GM21619 (cell line): ENCODE data around the gene ATAD1.
"Not testable (repeated sequence)": the region's sequence is repeated elsewhere in the genome, so short reads cannot be mapped to it uniquely, and the experiment has no call there.

Experiments used
- ATAC-seq: cut with Tn5 transposase; IDR thresholded peaks from one replicate; pipeline ENCODE4 v1.9.1; 2021; ENCODE audit not compliant: unreplicated experiment

Gene ATAD1

GRCh38 chr10:87804939-87805569, 13.0 kb downstream of the ATAD1 start:
- no peak for ATAC-seq

DNA sequence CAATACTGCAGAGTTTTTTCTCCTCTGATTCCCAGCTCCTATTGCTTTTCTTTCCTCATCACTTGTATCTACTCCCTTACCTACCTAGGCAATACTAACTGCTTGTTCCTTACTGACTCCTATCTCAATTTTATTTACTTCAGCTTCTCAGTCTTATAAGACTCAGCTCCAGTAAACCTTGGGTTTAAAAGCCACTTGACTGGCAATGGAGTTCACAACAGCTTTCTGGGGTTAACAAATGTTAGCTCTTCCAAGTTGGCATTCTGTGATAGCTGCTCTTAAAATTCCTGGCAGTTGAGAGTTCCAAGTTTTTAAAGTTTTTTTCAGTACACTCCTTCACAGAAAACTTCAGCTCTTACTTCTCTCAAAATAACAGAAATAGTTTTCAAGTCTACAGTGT, 14.2 kb downstream of the ATAD1 start:
- ATAC-seq: no peak

GRCh38 chr10:87803328-87803727, 14.7 kb downstream of the ATAD1 start:
- ATAC-seq: no peak

DNA sequence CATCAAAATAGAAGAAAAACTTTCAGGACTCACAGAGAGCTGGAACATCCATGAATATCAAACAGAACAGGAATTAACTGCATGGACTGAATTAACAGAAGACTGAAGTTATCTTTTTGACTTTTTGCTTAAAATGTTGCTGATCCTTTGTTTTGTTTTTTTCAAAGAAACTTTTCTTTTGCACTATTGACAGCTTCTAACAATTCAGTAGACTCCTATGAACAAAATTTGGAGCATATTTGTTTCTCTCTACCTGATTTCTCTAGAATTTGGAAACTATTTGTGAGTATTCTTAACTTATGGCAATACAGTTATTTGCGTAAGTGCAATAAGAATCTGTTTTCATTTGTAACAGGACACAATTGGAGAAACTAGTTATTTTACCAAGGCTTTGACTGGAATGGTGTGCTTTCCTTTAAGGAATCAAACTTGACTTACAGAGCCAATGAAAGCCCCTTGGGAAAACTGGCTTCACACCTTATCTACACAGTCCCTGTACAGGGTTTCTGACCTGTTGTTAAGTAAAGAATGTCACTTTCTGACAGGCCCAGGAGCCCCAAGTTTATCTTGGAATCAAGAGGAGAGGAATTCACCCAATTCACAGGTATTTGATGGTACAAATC, 16.1 kb downstream of the ATAD1 start:
- not testable (repeated sequence) for ATAC-seq

DNA sequence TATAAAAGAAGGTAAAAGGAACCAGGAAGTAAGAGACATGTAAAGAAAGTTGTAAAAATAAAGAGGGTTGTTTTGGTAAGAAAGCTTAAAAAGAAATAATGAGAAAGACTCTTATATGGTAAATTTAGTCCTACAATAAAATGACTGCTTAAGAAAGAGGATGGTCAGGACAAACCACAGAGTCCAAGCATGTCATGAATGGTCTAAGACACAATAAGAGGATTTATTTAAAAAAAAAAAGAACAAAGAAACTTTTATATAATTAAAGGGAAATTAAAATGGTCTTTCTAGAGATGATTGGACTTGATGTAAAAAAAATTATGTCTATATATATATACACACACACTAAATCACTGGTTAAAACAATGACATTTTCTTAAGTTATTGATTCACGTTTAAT, 18.2 kb downstream of the ATAD1 start:
- no peak for ATAC-seq

DNA sequence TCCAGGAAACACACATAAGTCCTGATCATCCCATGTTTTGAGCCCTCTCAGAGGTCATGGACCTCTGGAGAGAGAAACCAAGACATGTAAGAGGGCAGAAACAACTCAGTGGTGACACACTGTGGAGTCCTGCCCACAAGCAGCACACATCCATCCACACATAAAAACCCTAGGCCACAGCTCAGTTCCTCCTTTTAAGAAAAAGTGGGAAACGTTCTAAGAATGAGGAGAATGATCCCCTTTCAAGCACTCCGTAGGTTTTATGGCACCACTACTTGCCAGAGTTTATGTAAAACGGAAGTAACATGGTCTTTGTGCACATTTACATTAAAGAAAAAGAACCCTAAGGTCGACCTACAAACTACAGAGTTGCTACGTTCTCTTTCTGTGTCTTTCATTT, 19.9 kb downstream of the ATAD1 start:
- ATAC-seq: no peak

- ATAC-seq: no peak
These were observed 23.7 kb downstream of the ATAD1 start for GRCh38 chr10:87794285-87794684.

GRCh38 chr10:87790185-87790584, 27.8 kb downstream of the ATAD1 start:
- no peak for ATAC-seq

- ATAC-seq: no peak
These were observed 31.6 kb downstream of the ATAD1 start for GRCh38 chr10:87786421-87786820.

- ATAC-seq: no peak
These were observed 35.3 kb downstream of the ATAD1 start for GRCh38 chr10:87782721-87783120.

- ATAC-seq: no peak
These were observed 36.5 kb downstream of the ATAD1 start for GRCh38 chr10:87781545-87781944.

DNA sequence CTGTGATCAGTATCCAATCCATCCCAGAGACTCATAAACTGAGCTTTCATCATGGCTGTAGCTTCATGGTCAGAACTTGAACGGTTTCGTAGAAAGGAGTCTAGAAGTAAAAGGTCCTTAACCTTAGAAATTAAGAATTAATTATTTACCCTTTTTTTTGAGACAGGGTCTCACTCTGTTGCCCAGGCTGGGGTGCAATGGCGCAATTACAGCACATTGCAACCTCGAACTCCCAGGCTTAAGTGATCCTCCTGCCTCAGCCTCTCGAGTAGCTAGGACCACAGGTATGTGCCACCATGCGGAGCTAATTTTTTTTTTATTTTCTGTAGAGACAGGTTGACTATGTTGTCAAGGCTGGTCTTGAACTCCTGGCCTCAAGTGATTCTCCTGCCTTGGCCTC, 41.7 kb downstream of the ATAD1 start:
- ATAC-seq: no peak

DNA sequence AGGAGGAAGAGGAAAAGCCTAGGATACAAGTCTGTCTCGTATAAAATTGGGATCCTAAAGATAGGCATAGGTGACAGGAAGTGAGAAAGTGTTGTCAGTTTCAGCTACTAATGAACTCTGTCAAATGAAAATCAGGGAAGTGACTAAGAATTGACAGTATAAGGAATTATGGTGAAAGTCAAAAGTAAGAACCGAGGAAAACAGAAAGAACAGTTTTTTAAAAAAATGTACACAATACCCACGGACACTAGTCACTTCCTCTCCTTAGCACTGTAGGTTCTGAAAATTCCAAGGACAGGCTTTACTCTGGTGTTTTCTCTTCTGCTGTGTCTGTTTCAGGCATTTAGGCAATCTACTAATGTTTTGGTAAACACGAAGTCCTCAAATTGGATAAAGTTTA, 42.3 kb downstream of the ATAD1 start:
- ATAC-seq: no peak

GRCh38 chr10:87771871-87772500, 46.0 kb downstream of the ATAD1 start:
- ATAC-seq: no peak

DNA sequence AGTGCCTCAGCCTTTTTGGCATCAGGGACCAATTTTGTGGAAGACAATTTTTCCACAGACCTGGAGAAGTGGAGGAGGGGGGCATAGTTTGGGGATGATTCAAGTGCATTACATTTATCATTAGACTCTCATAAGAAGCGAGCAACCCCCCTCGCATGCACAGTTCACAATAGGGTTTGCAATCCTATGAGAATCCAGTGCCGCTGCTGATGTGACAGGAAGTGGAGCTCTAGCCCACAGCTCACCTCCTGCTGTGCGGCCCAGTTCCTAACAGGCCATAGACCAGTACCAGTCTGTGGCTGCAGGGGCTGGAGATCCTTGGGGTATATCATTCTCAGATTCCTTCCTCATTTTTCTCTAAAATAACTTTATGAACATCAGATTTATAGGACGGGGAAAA, 50.8 kb downstream of the ATAD1 start:
- no peak for ATAC-seq

DNA sequence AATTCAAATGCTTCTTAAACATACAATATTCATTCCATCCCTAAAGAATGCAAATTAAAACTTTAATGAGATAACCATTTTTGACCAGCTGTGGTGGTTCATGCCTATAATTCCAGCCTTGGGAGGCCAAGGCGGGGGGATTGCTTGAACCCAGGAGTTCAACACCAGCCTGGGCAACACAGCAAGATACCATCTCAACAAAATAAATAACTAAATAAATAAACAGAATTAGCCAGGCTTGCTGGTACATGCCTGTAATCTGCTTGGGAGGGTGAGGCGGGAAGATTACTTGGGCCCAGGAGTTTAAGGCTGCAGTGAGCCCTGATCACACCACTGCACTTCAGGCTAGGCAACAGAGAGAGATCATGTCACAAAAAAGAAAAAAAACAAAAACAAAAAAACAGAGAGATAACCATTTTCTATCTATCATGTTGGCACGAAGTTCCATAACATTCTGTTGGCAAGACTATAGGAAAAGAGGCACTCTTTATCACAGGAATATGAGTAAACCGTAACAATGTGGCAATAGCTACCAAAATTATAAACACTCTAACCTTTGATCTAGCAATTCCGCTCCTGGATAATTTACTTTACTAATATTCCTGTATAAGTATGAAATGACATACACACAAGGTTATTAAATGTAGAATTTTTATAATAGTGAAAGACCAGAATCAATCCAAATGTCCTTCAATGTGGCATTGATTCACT, 52.2 kb downstream of the ATAD1 start:
- no peak for ATAC-seq

DNA sequence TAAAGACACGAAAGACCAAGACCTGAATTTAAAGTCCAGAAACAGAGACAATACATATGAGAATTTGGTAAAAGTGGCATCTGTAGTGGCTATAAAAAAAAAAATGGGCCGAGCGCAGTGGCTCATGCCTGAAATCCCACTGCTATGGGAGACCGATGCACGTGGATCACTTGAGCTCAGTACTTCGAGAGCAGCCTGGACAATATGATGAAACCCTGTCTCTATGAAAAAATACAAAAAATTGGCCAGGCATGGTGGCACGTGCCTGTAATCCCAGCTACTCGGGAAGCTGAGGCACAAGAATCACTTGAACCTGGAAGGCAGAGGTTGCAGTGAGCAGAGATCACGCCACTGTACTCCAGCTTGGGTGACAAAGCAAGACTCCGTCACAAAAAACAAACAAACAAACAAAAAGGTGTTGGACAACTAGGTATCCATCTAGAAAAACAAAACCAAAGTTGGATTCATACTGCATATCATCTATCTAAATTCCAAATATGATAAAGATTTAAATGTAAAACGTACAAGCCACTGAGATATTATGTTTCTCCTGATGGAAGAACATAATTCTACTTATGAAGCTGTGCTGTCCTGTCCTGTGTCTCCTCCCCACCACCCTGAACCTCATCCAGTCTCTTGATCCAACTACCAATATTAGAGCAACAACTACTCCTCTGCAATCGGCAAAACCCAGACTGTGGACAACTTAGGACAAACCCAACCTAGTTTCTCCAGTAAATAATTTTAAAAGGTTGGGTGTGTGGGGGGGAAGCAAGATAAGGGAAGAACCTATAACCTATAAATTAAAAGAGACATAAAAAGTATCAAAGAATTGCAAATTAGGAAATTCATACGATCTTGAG, 53.7 kb downstream of the ATAD1 start:
- no peak for ATAC-seq

- no peak for ATAC-seq
These were observed 54.8 kb downstream of the ATAD1 start for GRCh38 chr10:87763086-87763861.

DNA sequence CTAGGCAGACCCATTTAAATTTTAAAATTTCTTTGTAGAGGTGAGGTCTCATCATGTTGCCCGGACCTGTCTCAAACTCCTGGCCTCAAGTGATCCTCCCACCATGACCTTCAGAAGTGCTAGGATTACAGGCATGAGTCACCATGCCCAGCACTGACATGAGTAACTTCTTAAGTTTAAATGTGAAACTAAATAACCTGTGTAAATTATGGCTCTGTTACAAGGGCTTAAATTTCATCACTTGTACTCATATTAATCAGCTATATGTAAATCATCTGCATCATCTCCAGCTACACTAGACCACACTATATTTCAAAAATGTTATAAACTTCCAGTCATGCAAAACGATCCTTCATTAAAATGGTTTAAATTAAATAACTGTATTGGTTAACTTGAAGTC, 56.1 kb downstream of the ATAD1 start:
- peak; percentile 88 for ATAC-seq

DNA sequence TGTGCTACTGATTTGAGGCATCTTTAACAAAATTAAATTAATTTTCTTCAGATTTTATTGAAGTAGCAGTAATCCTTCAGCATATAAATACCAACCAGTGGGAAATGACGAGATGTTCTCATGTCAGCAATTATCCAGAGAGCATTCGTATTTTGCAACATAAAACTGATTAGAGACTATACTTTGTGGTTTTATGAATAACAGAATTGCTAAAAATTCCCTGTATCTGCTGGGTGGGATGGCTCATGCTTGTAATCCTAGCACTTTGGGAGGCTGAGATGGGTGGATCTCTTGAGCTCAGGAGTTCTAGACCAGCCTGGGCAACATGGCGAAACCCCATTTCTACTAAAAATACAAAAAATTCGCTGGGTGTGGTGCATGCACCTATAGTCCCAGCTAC, 56.9 kb downstream of the ATAD1 start:
- no peak for ATAC-seq
